Body of pancreas (tissue), 4 donors: ENCODE data around the gene SEMA6A.

ENCODE experiments used
- CTCF ChIP-seq, 7 experiments: fragments of 450-650 bp in 4 of 7; fragments of 200-600 bp in 3 of 7; sonication (generic) in 3 of 7; IDR thresholded peaks; one replicate each; pipeline ENCODE4 v1.5.1; 2016 to 2019; ENCODE audit warnings: antibody characterized with exemption in 7 of 7
- POLR2A ChIP-seq, 3 donors: fragments of 450-650 bp; IDR thresholded peaks; one replicate each; pipeline ENCODE4 v1.6.1; 2016; ENCODE audit warnings: antibody characterized with exemption in 3 of 3, mild to moderate bottlenecking in 2 of 3

- TF ChIP-seq CTCF (IDR thresholded peaks at IDR 0.05): no peak
- TF ChIP-seq POLR2A (IDR thresholded peaks at IDR 0.05): no peak
Measured at GRCh38 chr5:116542619-116543018, 32.0 kb downstream of the SEMA6A start.
